Caco-2 (cell line): ENCODE data around the gene FOSL2. TPM values are rescaled to one million over a fixed set of nuclear protein-coding genes. Genes with fewer than 3 reads are reported as not detected.

Experiments used
- BruUV-seq: library from RNA; stranded (reverse); fragments of 400-500 nt; replicated peaks from 2 replicates; lab custom pipeline; 2021; lab: Mats Ljungman, UMichigan
- CTCF ChIA-PET: fragments of 300-600 bp; sonication (Branson Sonifier 250); formaldehyde crosslinking; loops from one replicate; lab custom pipeline; 2022; ENCODE audit warnings: antibody characterized with exemption; lab: Charles Lee
- POLR2A ChIA-PET: fragments of 300-600 bp; sonication (Branson Sonifier 250); formaldehyde crosslinking; loops from one replicate; lab custom pipeline; 2022; ENCODE audit warnings: antibody characterized with exemption; lab: Charles Lee
- DNase-seq, 2 experiments: peaks; one replicate each; pipeline versions ENCODE4 v3.0.0 to v3.0.0-alpha.2; 2020 to 2022
- H3K27me3 ChIP-seq: replicated peaks from 2 replicates; pipeline ENCODE4 v1.6.0; 2011; ENCODE audit warnings: low read length; ENCODE audit not compliant: control insufficient read depth, insufficient read depth
- H3K36me3 ChIP-seq: 2 replicates; pipeline ENCODE4 v1.5.1; 2011; ENCODE audit warnings: low read length; ENCODE audit not compliant: control insufficient read depth, insufficient read depth
- H3K4me1 ChIP-seq: fragments of 250-450 bp; sonication (Bioruptor Pico); 2 replicates; pipeline ENCODE4 v1.5.1; 2020; ENCODE audit warnings: mild to moderate bottlenecking
- H3K4me3 ChIP-seq: 2 replicates; pipeline ENCODE4 v1.5.1; 2011; ENCODE audit warnings: low read depth, mild to moderate bottlenecking, control low read depth, low read length
- H3K9me3 ChIP-seq: fragments of 250-450 bp; sonication (Bioruptor Pico); 2 replicates; pipeline ENCODE4 v1.5.1; 2020; ENCODE audit warnings: mild to moderate bottlenecking, moderate library complexity
- H3K27ac Mint-ChIP-seq: one replicate; pipeline ENCODE4 v1.8.0; 2022; ENCODE audit warnings: mixed read lengths; ENCODE audit not compliant: unreplicated experiment
- H3K27me3 Mint-ChIP-seq: one replicate; pipeline ENCODE4 v1.8.0; 2022; ENCODE audit warnings: mixed read lengths; ENCODE audit not compliant: insufficient read depth, unreplicated experiment
- H3K36me3 Mint-ChIP-seq: one replicate; pipeline ENCODE4 v1.8.0; 2022; ENCODE audit warnings: mild to moderate bottlenecking, mixed read lengths; ENCODE audit not compliant: insufficient read depth, unreplicated experiment
- H3K4me1 Mint-ChIP-seq: one replicate; pipeline ENCODE4 v1.8.0; 2022; ENCODE audit warnings: low read depth, mixed read lengths; ENCODE audit not compliant: unreplicated experiment
- H3K4me3 Mint-ChIP-seq: one replicate; pipeline ENCODE4 v1.8.0; 2022; ENCODE audit warnings: mild to moderate bottlenecking, moderate library complexity, mixed read lengths; ENCODE audit not compliant: unreplicated experiment
- H3K9me3 Mint-ChIP-seq: one replicate; pipeline ENCODE4 v1.8.0; 2022; ENCODE audit warnings: mixed read lengths; ENCODE audit not compliant: unreplicated experiment
- CTCF ChIP-seq, 2 experiments: fragments of 200-600 bp in 1 of 2; IDR thresholded peaks; 1 replicate in 1 of 2; 2 replicates in 1 of 2; pipeline versions ENCODE4 v1.5.1 to v1.8.0; 2011 to 2022; ENCODE audit warnings: antibody characterized with exemption in 1 of 2, control low read depth in 1 of 2, inconsistent platforms in 1 of 2, low read depth in 1 of 2, low read length in 1 of 2, mild to moderate bottlenecking in 1 of 2, moderate library complexity in 1 of 2; ENCODE audit not compliant: insufficient read depth in 1 of 2, severe bottlenecking in 1 of 2, unreplicated experiment in 1 of 2
- intact Hi-C: fragments of 100-400 bp; cut with micrococcal nuclease; formaldehyde crosslinking; loops from one replicate; pipeline ENCODE4 v1.10.0; 2022; ENCODE audit not compliant: unreplicated experiment
- total RNA-seq: library from RNA; stranded (reverse); gene quantifications from 2 replicates; pipeline ENCODE4 v1.2.3, GENCODE V29; 2022

FOSL2 gene
- total RNA-seq, 1 experiment from 2014 or later, result 64.6 TPM

GRCh38 chr2:28355521-28356094 lies 37.0 kb upstream of the FOSL2 start:
- Histone ChIP-seq H3K36me3 (no peaks in the 10 kb centered on the region), H3K9me3 (no peaks in the 10 kb centered on the region), H3K4me3 (no peak overlapping the region), H3K4me1 (peaks cover 10% of the 10 kb centered on the region; the same call in 1 of the 2 replicates), H3K27me3 (no peaks in the 10 kb centered on the region)
- intact Hi-C loops, result no loop called here
- no TSS peak for BruUV-seq
- DNase-seq, result no peak
- peaks cover 7% of the 10 kb centered on the region for H3K4me1 Mint-ChIP-seq
- POLR2A ChIA-PET, result no interaction called here
- CTCF ChIA-PET, result no interaction called here
- no peak for TF ChIP-seq CTCF (IDR thresholded peaks at IDR 0.05; ENCODE audit: insufficient read depth in 1 of 2, low read depth in 1 of 2, low read length in 1 of 2, severe bottlenecking in 1 of 2, unreplicated experiment in 1 of 2)
- H3K27me3 Mint-ChIP-seq, result no peaks in the 10 kb centered on the region
- no peak overlapping the region for H3K27ac Mint-ChIP-seq
- H3K4me3 Mint-ChIP-seq, result no peak overlapping the region
- H3K9me3 Mint-ChIP-seq, result no peaks in the 10 kb centered on the region
- H3K36me3 Mint-ChIP-seq, result no peaks in the 10 kb centered on the region

DNA sequence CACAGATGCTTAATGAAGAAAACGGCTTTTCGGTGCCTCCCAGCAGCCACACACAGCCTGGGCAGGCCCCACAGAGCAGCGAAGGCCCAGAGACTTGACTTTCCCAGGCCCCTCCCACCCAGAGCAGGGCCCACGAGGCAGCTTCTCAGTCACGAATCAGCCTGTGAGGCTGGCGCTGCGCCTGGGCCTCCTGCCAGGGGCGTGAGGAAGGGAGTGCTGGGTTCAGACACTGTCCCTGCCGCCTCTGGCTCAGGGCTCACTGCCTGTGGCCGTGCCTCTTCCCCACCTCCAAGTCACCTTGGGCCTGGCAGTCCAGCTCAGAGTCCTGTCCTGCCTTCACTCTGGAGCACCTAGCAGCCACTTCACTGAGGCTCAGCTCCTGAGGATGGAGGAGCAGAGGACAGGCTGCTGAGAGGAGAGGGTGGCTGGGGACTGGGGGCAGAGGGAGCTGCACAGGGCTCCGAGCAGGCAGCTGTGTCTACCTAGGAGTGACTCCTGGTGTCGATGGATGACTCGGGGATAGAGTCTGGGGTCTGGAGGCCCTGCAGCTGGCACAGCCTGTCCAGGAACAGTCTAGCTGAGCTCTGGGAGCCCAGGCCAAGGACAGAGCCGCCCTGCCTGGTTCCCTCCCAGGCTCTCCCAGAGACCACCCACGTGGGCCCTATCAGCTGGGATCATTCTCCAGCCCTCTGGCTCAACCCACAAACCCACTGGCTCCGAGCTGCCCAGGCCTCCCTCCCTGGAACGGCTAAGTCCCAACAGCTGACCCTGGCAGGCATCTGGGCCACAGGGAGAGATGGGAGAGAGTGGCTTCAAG lies 36.4 kb upstream of the FOSL2 start:
- Histone ChIP-seq H3K4me3 (no peak overlapping the region), H3K9me3 (no peaks in the 10 kb centered on the region), H3K27me3 (no peaks in the 10 kb centered on the region), H3K4me1 (peaks cover 10% of the 10 kb centered on the region; the same call in 1 of the 2 replicates), H3K36me3 (no peaks in the 10 kb centered on the region)
- H3K9me3 Mint-ChIP-seq, result no peaks in the 10 kb centered on the region
- intact Hi-C loops, result no loop called here
- no peaks in the 10 kb centered on the region for H3K27me3 Mint-ChIP-seq
- TF ChIP-seq CTCF (IDR thresholded peaks at IDR 0.05; ENCODE audit: insufficient read depth in 1 of 2, low read depth in 1 of 2, low read length in 1 of 2, severe bottlenecking in 1 of 2, unreplicated experiment in 1 of 2), result no peak
- ChIA-PET POLR2A (no interaction called here), CTCF (interaction anchor here (1.3 kb wide), 1 partner anchor 25 kb away, joined by 8 read pairs; no protein-coding TSS in a partner anchor)
- peaks cover 7% of the 10 kb centered on the region for H3K4me1 Mint-ChIP-seq
- BruUV-seq, result no TSS peak
- no peak for DNase-seq
- no peaks in the 10 kb centered on the region for H3K36me3 Mint-ChIP-seq
- H3K27ac Mint-ChIP-seq, result no peak overlapping the region
- no peak overlapping the region for H3K4me3 Mint-ChIP-seq

- no peak for TF ChIP-seq CTCF (IDR thresholded peaks at IDR 0.05; ENCODE audit: insufficient read depth in 1 of 2, low read depth in 1 of 2, low read length in 1 of 2, severe bottlenecking in 1 of 2, unreplicated experiment in 1 of 2)
- Histone ChIP-seq H3K4me1 (peaks cover 10% of the 10 kb centered on the region; the same call in 1 of the 2 replicates), H3K27me3 (no peaks in the 10 kb centered on the region), H3K9me3 (no peaks in the 10 kb centered on the region), H3K4me3 (no peak overlapping the region), H3K36me3 (no peaks in the 10 kb centered on the region)
- H3K36me3 Mint-ChIP-seq, result no peaks in the 10 kb centered on the region
- H3K4me1 Mint-ChIP-seq, result peaks cover 7% of the 10 kb centered on the region
- POLR2A ChIA-PET, result no interaction called here
- no peaks in the 10 kb centered on the region for H3K27me3 Mint-ChIP-seq
- BruUV-seq, result no TSS peak
- no peak overlapping the region for H3K4me3 Mint-ChIP-seq
- H3K27ac Mint-ChIP-seq, result no peak overlapping the region
- intact Hi-C loops, result no loop called here
- H3K9me3 Mint-ChIP-seq, result no peaks in the 10 kb centered on the region
- DNase-seq, result no peak
- CTCF ChIA-PET, result interaction anchor here (0.6 to 1.3 kb wide), 2 partner anchors 25 to 67 kb away, joined by 4 to 8 read pairs; no protein-coding TSS in a partner anchor
These were observed 35.6 kb upstream of the FOSL2 start for GRCh38 chr2:28357055-28357454.
